Measurements from ENCODE around the gene PFDN6.
"Not testable (repeated sequence)": the region's sequence is repeated elsewhere in the genome, so short reads cannot be mapped to it uniquely, and the experiment has no call there.

Gene PFDN6

DNA sequence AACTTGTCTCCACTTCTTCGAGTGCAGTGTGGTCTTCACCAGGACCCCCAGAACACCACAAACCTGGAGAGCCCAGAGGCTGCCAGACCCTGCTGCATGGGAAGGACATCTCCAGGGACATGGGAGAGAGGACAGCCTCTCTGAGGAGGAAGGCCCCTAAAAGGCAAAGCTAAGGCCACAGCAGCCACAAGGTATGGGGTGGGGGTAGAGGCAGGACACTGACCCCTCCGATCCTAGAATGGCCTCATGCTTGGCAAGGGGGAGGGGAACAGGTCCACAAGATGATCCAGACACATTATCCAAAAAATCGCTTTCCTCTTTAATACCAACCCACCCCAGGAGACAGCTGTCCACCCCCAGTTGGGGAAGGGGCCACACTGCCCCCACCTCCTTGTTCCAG lies 10.6 kb upstream of the PFDN6 start:
- TF ChIP-seq, protein P1, sequence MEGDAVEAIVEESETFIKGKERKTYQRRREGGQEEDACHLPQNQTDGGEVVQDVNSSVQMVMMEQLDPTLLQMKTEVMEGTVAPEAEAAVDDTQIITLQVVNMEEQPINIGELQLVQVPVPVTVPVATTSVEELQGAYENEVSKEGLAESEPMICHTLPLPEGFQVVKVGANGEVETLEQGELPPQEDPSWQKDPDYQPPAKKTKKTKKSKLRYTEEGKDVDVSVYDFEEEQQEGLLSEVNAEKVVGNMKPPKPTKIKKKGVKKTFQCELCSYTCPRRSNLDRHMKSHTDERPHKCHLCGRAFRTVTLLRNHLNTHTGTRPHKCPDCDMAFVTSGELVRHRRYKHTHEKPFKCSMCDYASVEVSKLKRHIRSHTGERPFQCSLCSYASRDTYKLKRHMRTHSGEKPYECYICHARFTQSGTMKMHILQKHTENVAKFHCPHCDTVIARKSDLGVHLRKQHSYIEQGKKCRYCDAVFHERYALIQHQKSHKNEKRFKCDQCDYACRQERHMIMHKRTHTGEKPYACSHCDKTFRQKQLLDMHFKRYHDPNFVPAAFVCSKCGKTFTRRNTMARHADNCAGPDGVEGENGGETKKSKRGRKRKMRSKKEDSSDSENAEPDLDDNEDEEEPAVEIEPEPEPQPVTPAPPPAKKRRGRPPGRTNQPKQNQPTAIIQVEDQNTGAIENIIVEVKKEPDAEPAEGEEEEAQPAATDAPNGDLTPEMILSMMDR (IDR thresholded peaks at IDR 0.05; ENCODE audit: low read depth, low read length): no peak
- no peak for DNase-seq (ENCODE audit: low read depth in 2 of 2)
- H3K4me3 ChIP-seq (replicated peaks in 1 of 2; ENCODE audit: low read depth in 2 of 2, low read length in 2 of 2): no peak overlapping the region

DNA sequence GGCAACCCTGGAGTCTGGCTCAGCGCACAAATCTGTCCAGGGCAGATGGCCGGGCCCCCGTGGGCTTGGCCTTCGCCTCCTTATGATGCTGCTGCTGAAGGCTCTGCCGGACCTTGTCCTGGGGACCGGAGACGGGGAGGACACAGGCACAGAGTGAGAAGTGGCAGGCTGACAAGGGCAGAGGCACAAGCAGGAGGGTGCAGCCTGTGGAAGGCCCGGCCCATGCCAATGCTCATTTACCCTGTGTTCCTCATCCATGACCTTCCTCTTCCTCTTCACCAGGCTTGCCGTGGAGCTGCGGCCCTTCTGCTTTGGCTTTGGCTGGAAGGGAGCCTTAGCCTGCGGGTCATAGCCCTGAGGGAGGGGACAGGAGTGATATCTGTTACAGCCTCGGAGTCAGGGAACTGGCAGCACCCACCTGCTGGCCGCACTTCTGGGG lies 10.1 kb upstream of the PFDN6 start:
- no peak for DNase-seq (ENCODE audit: low read depth in 2 of 2)
- no peak overlapping the region for H3K4me3 ChIP-seq (replicated peaks in 1 of 2; ENCODE audit: low read depth in 2 of 2, low read length in 2 of 2)
- TF ChIP-seq, protein P1 (IDR thresholded peaks at IDR 0.05; ENCODE audit: low read depth, low read length): no peak

DNA sequence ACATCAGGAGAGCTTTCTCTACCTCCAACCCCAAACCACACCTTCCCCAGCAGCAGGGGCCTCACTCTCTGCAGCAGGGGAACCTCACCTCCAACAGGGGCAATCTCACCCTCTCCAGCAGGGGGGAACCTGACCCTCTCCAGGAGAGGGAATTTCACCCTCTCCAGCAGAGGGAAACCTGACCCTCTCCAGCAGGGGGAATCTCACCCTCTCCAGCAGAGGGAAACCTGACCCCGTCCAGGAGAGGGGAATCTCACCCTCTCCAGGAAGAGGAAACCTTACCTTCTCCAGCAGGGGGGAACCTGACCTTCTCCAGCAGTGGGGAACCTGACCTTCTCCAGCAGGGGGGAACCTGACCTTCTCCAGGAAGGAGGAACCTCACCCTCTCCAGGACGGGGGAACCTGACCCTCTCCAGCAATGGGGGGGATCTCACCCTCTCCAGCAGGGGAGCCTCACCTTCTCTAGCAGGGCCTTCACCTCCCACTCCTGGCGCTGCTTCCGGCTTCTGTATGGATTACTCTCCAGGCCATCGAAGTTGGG lies 9.4 kb upstream of the PFDN6 start:
- H3K4me3 ChIP-seq (replicated peaks in 1 of 2; ENCODE audit: low read depth in 2 of 2, low read length in 2 of 2): no peak overlapping the region
- TF ChIP-seq, protein P1 (IDR thresholded peaks at IDR 0.05; ENCODE audit: low read depth, low read length): peak; percentile 66
- DNase-seq (ENCODE audit: low read depth in 2 of 2): peak; percentile 53 to 58

DNA sequence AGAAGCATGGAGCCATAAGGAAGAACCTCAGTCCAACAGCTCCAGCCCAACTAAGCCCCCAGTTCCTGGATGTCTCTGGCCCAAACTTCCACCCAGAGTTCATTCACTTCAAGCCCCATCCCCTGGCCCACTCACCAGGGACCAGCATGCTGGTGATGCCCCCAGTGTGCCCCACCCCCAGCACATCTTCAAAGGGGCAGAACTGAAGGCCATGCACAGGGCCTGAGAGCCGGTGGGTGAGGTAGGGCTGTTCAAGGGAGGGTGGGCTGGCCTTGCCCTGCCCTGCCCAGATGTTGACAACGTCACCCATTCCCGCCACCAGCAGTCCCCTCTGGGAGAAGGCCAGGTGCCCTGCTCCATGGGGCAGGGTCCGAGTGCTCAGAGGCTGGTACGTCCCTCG lies 8.9 kb upstream of the PFDN6 start:
- no peak for DNase-seq (ENCODE audit: low read depth in 2 of 2)
- TF ChIP-seq, protein P1 (IDR thresholded peaks at IDR 0.05; ENCODE audit: low read depth, low read length): no peak

DNA sequence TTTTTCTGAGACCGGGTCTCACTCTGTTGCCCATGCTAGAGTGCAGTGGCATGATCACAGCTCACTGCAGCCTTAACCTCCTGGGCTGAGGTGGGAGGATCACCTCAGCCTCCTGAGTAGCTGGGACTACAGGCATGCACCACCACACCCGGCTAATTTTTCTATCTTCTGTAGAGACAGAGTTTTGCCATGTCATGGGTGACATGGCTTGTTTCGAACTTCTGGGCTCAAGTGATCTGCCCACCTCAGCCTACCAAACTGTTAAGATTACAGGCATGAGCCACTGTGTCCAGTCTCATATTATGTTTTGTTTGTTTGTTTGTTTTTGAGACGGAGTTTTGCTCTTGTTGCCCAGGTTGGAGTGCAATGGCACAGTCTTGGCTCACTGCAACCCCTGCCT lies 4.2 kb upstream of the PFDN6 start:
- H3K4me3 ChIP-seq (replicated peaks in 1 of 2; ENCODE audit: low read depth in 2 of 2, low read length in 2 of 2); DNase-seq (ENCODE audit: low read depth in 2 of 2): not testable (repeated sequence)

More for the DNA sequence above, 8.9 kb upstream of the PFDN6 start:
- H3K4me3 ChIP-seq (replicated peaks in 1 of 2; ENCODE audit: low read depth in 2 of 2, low read length in 2 of 2): no peak overlapping the region

DNA sequence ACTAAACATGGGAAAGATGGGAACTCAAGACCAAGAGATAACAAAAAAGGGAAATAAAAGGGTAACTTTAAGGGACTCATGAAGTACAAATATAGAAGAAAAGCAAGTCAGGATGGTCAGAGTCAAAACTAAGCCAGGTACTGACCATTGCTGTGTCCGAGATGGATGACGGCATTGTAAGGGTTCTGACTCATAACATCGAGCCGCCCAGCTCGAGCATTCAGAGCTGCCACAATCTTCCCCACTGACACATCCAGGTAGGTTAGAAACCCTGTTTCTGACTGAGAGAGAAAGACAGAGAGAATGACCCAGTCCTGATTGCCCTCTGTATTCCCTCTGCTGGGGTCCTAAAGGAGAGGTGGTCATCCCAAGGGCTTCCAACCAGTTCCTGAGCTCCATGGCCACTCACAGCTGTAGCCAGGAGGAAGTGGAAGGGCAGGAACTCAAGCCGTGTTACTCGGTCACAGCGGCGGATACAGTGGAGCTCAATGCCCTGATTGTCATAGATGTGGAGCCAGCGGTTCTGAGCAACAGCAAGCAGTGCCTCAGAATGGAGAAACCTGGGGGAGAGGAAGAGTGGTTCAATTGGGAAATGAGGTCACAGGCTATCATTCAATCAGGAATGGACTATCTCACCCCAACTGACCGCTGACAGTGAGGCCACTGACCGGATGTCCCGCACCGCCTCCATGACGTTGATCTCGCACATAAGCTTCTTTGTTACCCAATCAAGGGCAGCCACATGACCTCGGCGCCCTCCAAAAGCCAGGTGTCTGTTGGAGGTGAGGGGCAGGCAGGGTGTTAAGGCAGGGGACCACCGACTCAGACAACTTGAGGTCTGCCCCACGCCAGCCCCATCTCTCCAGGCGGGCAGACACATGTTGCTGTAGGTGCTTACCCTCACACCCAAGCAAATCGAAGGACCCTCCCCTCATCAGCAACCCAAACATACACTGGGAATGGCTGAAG lies 2.2 kb upstream of the PFDN6 start:
- DNase-seq (ENCODE audit: low read depth in 2 of 2): no peak
- TF ChIP-seq, protein P1 (IDR thresholded peaks at IDR 0.05; ENCODE audit: low read depth, low read length): no peak
- H3K4me3 ChIP-seq (replicated peaks in 1 of 2; ENCODE audit: low read depth in 2 of 2, low read length in 2 of 2): no peak overlapping the region

DNA sequence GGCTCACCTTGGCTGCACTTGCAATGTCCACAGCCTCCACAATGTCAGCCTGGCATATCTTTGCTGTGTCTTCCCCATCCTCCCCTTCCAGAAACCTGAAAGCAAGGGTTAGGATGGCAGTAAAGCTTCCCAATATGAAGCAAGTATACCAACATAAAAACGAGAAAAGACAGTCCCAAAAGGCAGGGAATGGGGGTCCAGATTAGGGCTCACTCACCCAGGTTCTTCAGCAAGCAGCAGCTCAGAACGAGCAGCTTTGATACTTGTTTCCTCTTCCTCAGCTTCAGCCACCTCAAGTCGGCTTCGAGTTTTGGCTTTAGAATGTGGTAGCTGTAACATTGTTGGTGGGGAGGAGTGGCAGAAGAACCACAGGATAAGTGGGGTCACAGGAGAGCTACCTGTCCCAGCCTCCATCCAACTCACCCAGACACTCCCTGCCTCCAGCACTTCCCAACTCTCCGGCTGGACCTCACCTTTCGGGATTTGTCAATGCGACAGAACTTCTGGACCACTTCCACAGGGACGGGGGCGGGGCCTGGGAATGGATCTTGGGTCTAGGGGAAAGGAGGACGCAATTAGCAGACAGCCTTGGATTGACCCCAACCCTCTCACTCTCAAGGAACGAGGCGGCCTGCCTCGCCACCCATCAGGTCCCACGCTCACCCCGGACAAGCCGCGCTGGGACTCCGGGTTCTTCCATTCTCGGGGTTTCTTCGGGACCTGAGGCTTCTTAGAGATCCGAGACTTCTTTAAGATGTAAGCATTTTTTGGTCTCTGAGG lies 1.1 kb upstream of the PFDN6 start:
- DNase-seq (ENCODE audit: low read depth in 2 of 2): no peak
- TF ChIP-seq, protein P1 (IDR thresholded peaks at IDR 0.05; ENCODE audit: low read depth, low read length): no peak
- peak overlapping the region; percentile 86 to 90 for H3K4me3 ChIP-seq (replicated peaks in 1 of 2; ENCODE audit: low read depth in 2 of 2, low read length in 2 of 2)
